IMR-90 (cell line): Measurements from ENCODE around the gene C17orf67. TPM values are rescaled to one million over a fixed set of nuclear protein-coding genes. Genes with fewer than 3 reads are reported as not detected.

Experiments
- ATAC-seq: fragments of 200-7000 bp; cut with Tn5 transposase; 2 replicates; pipeline ENCODE4 v1.9.1; 2020; ENCODE audit warnings: low read depth, mild to moderate bottlenecking, moderate library complexity
- BruUV-seq: library from RNA; stranded (reverse); fragments of 400-500 nt; replicated peaks from 2 replicates; lab custom pipeline; 2021; lab: Mats Ljungman, UMichigan
- CTCF ChIA-PET: fragments of 300-600 bp; formaldehyde crosslinking; extraction: SDS; loops from one replicate; lab custom pipeline; 2021; ENCODE audit warnings: antibody characterized with exemption; lab: Yijun Ruan, JAX
- POLR2A ChIA-PET: fragments of 300-600 bp; sonication (Branson Sonifier 250); formaldehyde crosslinking; loops from one replicate; lab custom pipeline; 2022; ENCODE audit warnings: antibody characterized with exemption; ENCODE audit not compliant: unreplicated experiment; lab: Charles Lee
- DNase-seq: peaks from one replicate; pipeline ENCODE4 v3.0.0; 2013
- H2AFZ ChIP-seq: replicated peaks from 2 replicates; pipeline ENCODE3; 2013; ENCODE audit warnings: low read length, mild to moderate bottlenecking; ENCODE audit not compliant: poor library complexity
- H2AK5ac ChIP-seq: 2 replicates; pipeline ENCODE4 v1.6.1; 2013; ENCODE audit warnings: low read depth, low read length, inconsistent platforms
- H2AK9ac ChIP-seq: replicated peaks from 2 replicates; pipeline ENCODE3; 2013; ENCODE audit warnings: mild to moderate bottlenecking, low read depth, low read length, moderate library complexity; ENCODE audit not compliant: poor library complexity
- H2BK120ac ChIP-seq: 2 replicates; pipeline ENCODE4 v1.6.1; 2013; ENCODE audit warnings: low read depth, low read length, inconsistent platforms
- H2BK15ac ChIP-seq: 3 replicates; pipeline ENCODE4 v1.6.1; 2013; ENCODE audit warnings: low read depth, low read length, inconsistent platforms
- H2BK20ac ChIP-seq: 2 replicates; pipeline ENCODE4 v1.6.1; 2013; ENCODE audit warnings: low read depth, mild to moderate bottlenecking, inconsistent platforms, low read length, moderate library complexity
- H2BK5ac ChIP-seq: 2 replicates; pipeline ENCODE4 v1.6.1; 2013; ENCODE audit warnings: mild to moderate bottlenecking, low read depth, low read length, inconsistent platforms; ENCODE audit not compliant: poor library complexity, severe bottlenecking
- H3K14ac ChIP-seq: replicated peaks from 2 replicates; pipeline ENCODE4 v1.6.1; 2013; ENCODE audit warnings: low read depth, low read length, inconsistent platforms
- H3K18ac ChIP-seq: 2 replicates; pipeline ENCODE4 v1.6.1; 2013; ENCODE audit warnings: low read depth, low read length, control low read depth
- H3K23ac ChIP-seq: 2 replicates; pipeline ENCODE4 v1.6.1; 2013; ENCODE audit warnings: low read depth, low read length, inconsistent platforms
- H3K27ac ChIP-seq: 2 replicates; pipeline ENCODE4 v1.5.1; 2013; ENCODE audit warnings: mild to moderate bottlenecking, control low read depth, low read length; ENCODE audit not compliant: insufficient read depth
- H3K27me3 ChIP-seq: 2 replicates; pipeline ENCODE4 v1.6.1; 2013; ENCODE audit warnings: low read length; ENCODE audit not compliant: control insufficient read depth, insufficient read depth
- H3K36me3 ChIP-seq: 2 replicates; pipeline ENCODE4 v1.6.1; 2013; ENCODE audit warnings: low read length, mixed read lengths; ENCODE audit not compliant: control insufficient read depth, insufficient read depth
- H3K4ac ChIP-seq: 2 replicates; pipeline ENCODE4 v1.6.1; 2013; ENCODE audit warnings: low read depth, low read length, inconsistent platforms
- H3K4me1 ChIP-seq: 2 replicates; pipeline ENCODE4 v1.6.1; 2013; ENCODE audit warnings: low read length, mixed read lengths; ENCODE audit not compliant: control insufficient read depth, insufficient read depth
- H3K4me2 ChIP-seq: 2 replicates; pipeline ENCODE4 v1.6.1; 2013; ENCODE audit warnings: low read depth, mild to moderate bottlenecking, control low read depth, low read length, moderate library complexity
- H3K4me3 ChIP-seq: 2 replicates; pipeline ENCODE4 v1.5.1; 2013; ENCODE audit warnings: low read depth, mild to moderate bottlenecking, control low read depth, low read length, moderate library complexity; ENCODE audit not compliant: insufficient read depth
- H3K56ac ChIP-seq: 2 replicates; pipeline ENCODE4 v1.6.1; 2013; ENCODE audit warnings: low read length, inconsistent platforms; ENCODE audit not compliant: insufficient read depth; ENCODE audit errors: extremely low read depth
- H3K79me1 ChIP-seq, 2 experiments: 2 replicates each; pipeline ENCODE4 v1.6.1; 2013; ENCODE audit warnings: low read length in 2 of 2, inconsistent platforms in 1 of 2, low read depth in 1 of 2
- H3K9ac ChIP-seq: 2 replicates; pipeline ENCODE4 v1.6.1; 2013; ENCODE audit warnings: low read depth, low read length, control low read depth
- H3K9me1 ChIP-seq: 2 replicates; pipeline ENCODE4 v1.6.1; 2013; ENCODE audit warnings: low read length, inconsistent platforms; ENCODE audit not compliant: insufficient read depth
- H3K9me3 ChIP-seq: 2 replicates; pipeline ENCODE4 v1.6.1; 2013; ENCODE audit warnings: low read length; ENCODE audit not compliant: control insufficient read depth, insufficient read depth
- H4K20me1 ChIP-seq: 2 replicates; pipeline ENCODE4 v1.6.1; 2013; ENCODE audit warnings: low read length, inconsistent platforms; ENCODE audit not compliant: insufficient read depth
- H4K5ac ChIP-seq: 2 replicates; pipeline ENCODE4 v1.6.1; 2013; ENCODE audit warnings: mild to moderate bottlenecking, low read depth, low read length, control low read depth
- H4K8ac ChIP-seq, 2 experiments: 2 replicates each; pipeline ENCODE4 v1.6.1; 2013; ENCODE audit warnings: low read depth in 2 of 2, low read length in 2 of 2, control low read depth in 1 of 2, inconsistent platforms in 1 of 2
- H4K91ac ChIP-seq: 2 replicates; pipeline ENCODE4 v1.6.1; 2013; ENCODE audit warnings: low read depth, low read length, inconsistent platforms; ENCODE audit not compliant: insufficient read depth
- BHLHE40 ChIP-seq: fragments of 150-350 bp; IDR thresholded peaks from 2 replicates; pipeline ENCODE4 v1.6.1; 2016; ENCODE audit warnings: mild to moderate bottlenecking, low read depth, low read length
- CEBPB ChIP-seq: IDR thresholded peaks from 2 replicates; pipeline ENCODE4 v1.6.1; 2012; ENCODE audit warnings: low read depth, low read length, improper control_type of control experiment
- CHD1 ChIP-seq: IDR thresholded peaks from 2 replicates; pipeline ENCODE4 v1.6.1; 2012; ENCODE audit warnings: low read depth, low read length, improper control_type of control experiment
- CTCF ChIP-seq: conservative IDR thresholded peaks from 2 replicates; pipeline ENCODE4 v1.5.1; 2012; ENCODE audit warnings: mild to moderate bottlenecking, low read depth, low read length, improper control_type of control experiment
- ELK1 ChIP-seq: fragments of 150-350 bp; IDR thresholded peaks from 2 replicates; pipeline ENCODE4 v1.6.1; 2016; ENCODE audit warnings: low read depth, mild to moderate bottlenecking, low read length, moderate library complexity, borderline replicate concordance
- FOS ChIP-seq: fragments of 150-350 bp; IDR thresholded peaks from 2 replicates; pipeline ENCODE4 v1.6.1; 2016; ENCODE audit warnings: low read depth, low read length
- MAFK ChIP-seq: IDR thresholded peaks from 2 replicates; pipeline ENCODE4 v1.6.1; 2012; ENCODE audit warnings: low read depth, low read length, improper control_type of control experiment
- MAZ ChIP-seq: IDR thresholded peaks from 2 replicates; pipeline ENCODE4 v1.6.1; 2012; ENCODE audit warnings: low read depth, mild to moderate bottlenecking, low read length, improper control_type of control experiment, moderate library complexity, borderline replicate concordance
- MXI1 ChIP-seq: IDR thresholded peaks from 2 replicates; pipeline ENCODE4 v1.6.1; 2012; ENCODE audit warnings: low read depth, mild to moderate bottlenecking, low read length, moderate library complexity, borderline replicate concordance
- NFE2L2 ChIP-seq: fragments of 150-350 bp; IDR thresholded peaks from 2 replicates; pipeline ENCODE4 v1.6.1; 2016; ENCODE audit warnings: low read depth, mild to moderate bottlenecking, low read length
- POLR2A ChIP-seq: IDR thresholded peaks from 2 replicates; pipeline ENCODE4 v1.6.1; 2012; ENCODE audit warnings: mild to moderate bottlenecking, low read depth, low read length
- RAD21 ChIP-seq: IDR thresholded peaks from 2 replicates; pipeline ENCODE4 v1.6.1; 2012; ENCODE audit warnings: low read length, improper control_type of control experiment
- RCOR1 ChIP-seq: IDR thresholded peaks from 2 replicates; pipeline ENCODE4 v1.6.1; 2012; ENCODE audit warnings: mild to moderate bottlenecking, low read length, improper control_type of control experiment; ENCODE audit not compliant: insufficient replicate concordance
- RFX5 ChIP-seq: IDR thresholded peaks from 2 replicates; pipeline ENCODE4 v1.8.0; 2012; ENCODE audit warnings: low read depth, mild to moderate bottlenecking, low read length, moderate library complexity
- SMC3 ChIP-seq: fragments of 150-350 bp; IDR thresholded peaks from 2 replicates; pipeline ENCODE4 v1.6.1; 2016; ENCODE audit warnings: low read depth, mild to moderate bottlenecking, antibody characterized with exemption, low read length, moderate library complexity
- USF2 ChIP-seq: fragments of 150-350 bp; IDR thresholded peaks from 2 replicates; pipeline ENCODE4 v1.6.1; 2017; ENCODE audit warnings: mild to moderate bottlenecking, antibody characterized with exemption, low read length, low read depth
- WGBS, 2 experiments: methylation state at CpG; one replicate each; pipeline versions ENCODE4 v1.1.5 to v1.1.7; 2013; ENCODE audit warnings: missing lambda C conversion rate in 2 of 2; ENCODE audit not compliant: insufficient read length in 1 of 2; ENCODE audit errors: extremely low coverage in 2 of 2; 5-methylcytosine and 5-hydroxymethylcytosine counted together
- dilution Hi-C: fragments of 300-500 bp; cut with HindIII; formaldehyde crosslinking; loops from one replicate; pipeline ENCODE4 v1.14.3; 2018; ENCODE audit warnings: low sequenced_read_pairs; ENCODE audit not compliant: unreplicated experiment
- in situ Hi-C: fragments of 300-500 bp; cut with MboI; formaldehyde crosslinking; loops from 3 replicates; pipeline ENCODE4 v1.14.3; 2019; ENCODE audit warnings: low sequenced_read_pairs, inconsistent platforms, mixed read lengths
- intact Hi-C: fragments of 100-400 bp; cut with micrococcal nuclease; formaldehyde crosslinking; loops from 2 replicates; pipeline ENCODE4 v1.10.0; 2022
- polyA plus RNA-seq, 3 experiments: library from polyadenylated mRNA; depleted of rRNA; stranded (reverse); fragments of >200 nt; gene quantifications; 2 replicates each; pipeline ENCODE4 v1.2.3, GENCODE V29; 2012; ENCODE audit warnings: low replicate concordance in 1 of 3
- total RNA-seq: library from RNA; depleted of rRNA; stranded (reverse); fragments of >200 nt; gene quantifications from 2 replicates; pipeline ENCODE4 v1.2.3, GENCODE V29; 2012

C17orf67 gene
- total and polyA plus RNA-seq, 2 of the 4 experiments (the other 2 are of a cell fraction): 0.18 to 1.1 TPM

- Histone ChIP-seq H4K91ac (no peak overlapping the region), H2BK20ac (no peak overlapping the region), H2AK9ac (no peak overlapping the region), H3K23ac (no peak overlapping the region), H3K36me3 (peaks cover 2% of the 10 kb centered on the region; the same call in 1 of the 2 replicates), H3K9me1 (peaks cover 5% of the 10 kb centered on the region; the same call in 1 of the 2 replicates), H2AK5ac (no peak overlapping the region), H3K4me2 (no peak overlapping the region), H3K9ac (no peak overlapping the region), H4K20me1 (no peaks in the 10 kb centered on the region), H3K14ac (no peak overlapping the region), H3K56ac (no peak overlapping the region), H3K4me1 (peaks cover 4% of the 10 kb centered on the region), H2AFZ (no peak overlapping the region), H3K79me1 (no peaks in the 10 kb centered on the region), H2BK120ac (no peak overlapping the region), H4K5ac (no peak overlapping the region), H3K9me3 (no peaks in the 10 kb centered on the region), H3K27ac (no peak overlapping the region), H3K4me3 (no peak overlapping the region), H3K4ac (no peak overlapping the region), H4K8ac (no peak overlapping the region), H2BK5ac (no peak overlapping the region), H3K18ac (no peak overlapping the region), H3K27me3 (no peaks in the 10 kb centered on the region), H2BK15ac (no peak overlapping the region)
- ChIA-PET CTCF (interaction anchor here (0.7 kb wide), 1 partner anchor 49 kb away, joined by 3 read pairs; no protein-coding TSS in a partner anchor), POLR2A (no interaction called here)
- TF ChIP-seq POLR2A: no peak
- TF ChIP-seq ELK1: no peak
- no peak for TF ChIP-seq CHD1
- no peak for TF ChIP-seq FOS
- TF ChIP-seq BHLHE40: no peak
- TF ChIP-seq NFE2L2: no peak
- no peak for TF ChIP-seq CEBPB
- TF ChIP-seq RCOR1: no peak
- no peak for TF ChIP-seq RAD21
- TF ChIP-seq MAFK: no peak
- TF ChIP-seq MAZ: no peak
- no peak for TF ChIP-seq RFX5
- no peak for TF ChIP-seq CTCF
- TF ChIP-seq MXI1: no peak
- no peak for TF ChIP-seq USF2
- no peak for TF ChIP-seq SMC3
- dilution Hi-C loops (no loop called here), intact Hi-C loops (no loop called here), in situ Hi-C loops (no loop called here)
- BruUV-seq: no TSS peak
- ATAC-seq: no peak
- WGBS, 2 experiments: no CpG with 5 or more reads among the region's 3 CpGs
- DNase-seq: no peak
Measured at GRCh38 chr17:56868716-56869115, 35.0 kb upstream of the C17orf67 start.
